Ovary (tissue), 9 donors: Measurements from ENCODE around the gene LTN1. TPM values are rescaled to one million over a fixed set of nuclear protein-coding genes. Genes with fewer than 3 reads are reported as not detected.

Experiments used
- DNase-seq, 5 donors: peaks; one replicate each; pipeline ENCODE4 v3.0.0-alpha.2; 2019 to 2020
- H3K27ac ChIP-seq, 2 donors: fragments of 200-600 bp; one replicate each; pipeline versions ENCODE4 v1.5.1 to v1.8.0; 2019 to 2022
- H3K27me3 ChIP-seq: fragments of 200-600 bp; one replicate; pipeline ENCODE4 v1.8.0; 2022
- H3K36me3 ChIP-seq: fragments of 200-600 bp; sonication (generic); one replicate; pipeline ENCODE4 v1.5.1; 2019
- H3K4me1 ChIP-seq: one replicate; pipeline ENCODE4 v1.8.1; 2013; ENCODE audit warnings: mild to moderate bottlenecking, moderate library complexity; ENCODE audit not compliant: insufficient read depth
- H3K4me3 ChIP-seq: fragments of 200-600 bp; sonication (generic); one replicate; pipeline ENCODE4 v1.5.1; 2017
- H3K9me3 ChIP-seq, 2 donors: fragments of 200-600 bp in 1 of 2; sonication (generic) in 1 of 2; one replicate each; pipeline versions ENCODE4 v1.5.1 to v1.8.1; 2013 to 2019; ENCODE audit warnings: mild to moderate bottlenecking in 1 of 2, moderate library complexity in 1 of 2
- CTCF ChIP-seq, 3 donors: fragments of 450-650 bp in 2 of 3; fragments of 200-600 bp in 1 of 3; IDR thresholded peaks; one replicate each; pipeline versions ENCODE4 v1.5.1 to v1.8.0; 2016 to 2022; ENCODE audit warnings: antibody characterized with exemption in 3 of 3, mild to moderate bottlenecking in 1 of 3
- EP300 ChIP-seq: sonication (generic); formaldehyde crosslinking; IDR thresholded peaks from one replicate; pipeline ENCODE4 v1.6.1; 2017; ENCODE audit warnings: antibody characterized with exemption
- POLR2A ChIP-seq: fragments of 450-650 bp; IDR thresholded peaks from one replicate; pipeline ENCODE4 v1.6.1; 2017; ENCODE audit warnings: antibody characterized with exemption, mild to moderate bottlenecking, moderate library complexity
- WGBS, 3 donors: extraction: QIAGEN DNeasy Blood & Tissue Kit in 1 of 3; methylation state at CpG; one replicate each; pipeline versions ENCODE4 v1.1.5 to v1.1.7; 2013 to 2017; 5-methylcytosine and 5-hydroxymethylcytosine counted together
- intact Hi-C, 4 donors: fragments of 100-400 bp; cut with DNase I; formaldehyde crosslinking; loops; one replicate each; pipeline versions ENCODE4 v1.11.0 to v1.15.1; 2022 to 2023
- polyA plus RNA-seq, 2 donors: library from polyadenylated mRNA; stranded (reverse); fragments of 200-250 nt in 1 of 2; fragments of 350-450 nt in 1 of 2; fragmentation: Illumina TruSeq in 1 of 2; extraction: RNeasy Lipid Tissue Mini Kit (QIAGEN cat#74804) in 1 of 2; gene quantifications; one replicate each; pipeline ENCODE4 v1.2.3, GENCODE V29; 2013 to 2014
- total RNA-seq, 7 donors: library from RNA; depleted of rRNA in 2 of 7; stranded (reverse); fragments of >200 nt in 2 of 7; fragmentation: NEBNext Ultra II Directional in 3 of 7; extraction: Animal tissue kit (Norgen Biotek cat#: 25700) in 3 of 7; gene quantifications; one replicate each; pipeline versions ENCODE4 v1.1.0 to v1.2.4, GENCODE V29; 2016 to 2023
- donor health status: DM: no; HTN: no; CAD: no; lungs with moderate emphysema.
- donor health status: DM: no; HTN: no; CAD: no.
- donor health status: Bipolar disorder and iron deficiency.
- donor health status: DM: yes; HTN: yes; CAD: no.
- donor health status: DM: no; HTN: no; CAD: no.
- donor health status: DM: yes; HTN: yes; CAD: no.

LTN1 gene
- total and polyA plus RNA-seq, 9 donors = 6.3 to 24.5 (median 18.2) TPM

- intact Hi-C loops = no loop called here
- no peak for TF ChIP-seq POLR2A
- TF ChIP-seq CTCF (IDR thresholded peaks at IDR 0.05) = no peak
- TF ChIP-seq EP300 = no peak
- Histone ChIP-seq H3K36me3 (no peaks in the 10 kb centered on the region), H3K4me3 (no peak overlapping the region), H3K27me3 (no peaks in the 10 kb centered on the region), H3K9me3 (no peaks in the 10 kb centered on the region), H3K27ac (no peak overlapping the region), H3K4me1 (no peaks in the 10 kb centered on the region)
- no peak for DNase-seq
- WGBS, 3 donors = 95 to 97% (median 96%) methylated on average over 3 of the region's 3 CpGs
Observed at GRCh38 chr21:29008367-29008766, 15.7 kb upstream of the LTN1 start.

DNA sequence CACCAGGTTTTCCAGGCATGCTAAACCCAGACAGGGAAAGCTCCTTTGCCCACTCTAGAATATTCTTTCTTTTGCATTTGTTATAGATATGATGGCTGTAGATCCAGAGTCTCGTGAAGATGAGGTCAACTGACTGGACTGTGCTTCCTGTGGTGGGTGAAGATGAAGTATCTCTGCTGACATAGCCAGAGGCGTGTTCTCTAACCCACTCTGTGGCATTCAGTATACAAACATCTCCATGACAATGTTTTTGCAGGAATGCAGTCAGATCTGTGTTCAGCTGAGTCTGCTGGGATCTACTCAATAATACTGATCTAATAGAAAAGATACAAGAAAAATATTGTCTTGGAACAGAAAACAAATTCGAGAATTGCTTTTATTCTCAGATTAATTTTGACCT, 15.1 kb upstream of the LTN1 start:
- H3K9me3 ChIP-seq = no peaks in the 10 kb centered on the region
- no peak overlapping the region for H3K4me3 ChIP-seq
- no peaks in the 10 kb centered on the region for H3K27me3 ChIP-seq
- intact Hi-C loops = no loop called here
- DNase-seq = no peak
- no peak overlapping the region for H3K27ac ChIP-seq
- TF ChIP-seq POLR2A (no peak), EP300 (no peak), CTCF (IDR thresholded peaks at IDR 0.05) (no peak)
- WGBS, 3 donors = 80 to 93% (median 89%) methylated on average over 3 of the region's 3 CpGs
- no peaks in the 10 kb centered on the region for H3K4me1 ChIP-seq
- H3K36me3 ChIP-seq = no peaks in the 10 kb centered on the region

DNA sequence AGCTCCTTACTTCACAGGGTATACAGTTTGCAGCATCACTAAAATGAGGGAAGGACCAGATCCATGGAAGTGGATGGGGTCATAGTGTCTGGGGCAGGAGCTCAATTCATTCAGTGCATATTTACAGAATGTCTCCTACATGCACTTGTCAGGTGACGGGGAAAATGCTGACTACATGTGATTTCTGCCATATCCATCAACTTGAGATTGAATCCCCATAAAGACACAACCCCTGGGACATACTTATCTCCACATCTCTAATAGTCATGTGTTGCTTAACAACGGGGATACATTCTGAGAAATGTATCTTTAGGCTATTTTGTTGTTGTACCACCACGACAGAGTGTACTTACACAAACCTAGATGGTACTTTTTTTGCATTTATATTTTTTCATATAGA, 14.5 kb upstream of the LTN1 start:
- no peak for DNase-seq
- intact Hi-C loops = no loop called here
- Histone ChIP-seq H3K4me1 (no peaks in the 10 kb centered on the region), H3K27me3 (no peaks in the 10 kb centered on the region), H3K9me3 (no peaks in the 10 kb centered on the region), H3K4me3 (no peak overlapping the region), H3K36me3 (no peaks in the 10 kb centered on the region), H3K27ac (no peak overlapping the region)
- TF ChIP-seq POLR2A = no peak
- TF ChIP-seq CTCF (IDR thresholded peaks at IDR 0.05) = no peak
- TF ChIP-seq EP300 = no peak
- WGBS, 3 donors = 88 to 92% (median 91%) methylated on average over 3 of the region's 3 CpGs

GRCh38 chr21:29005696-29006095, 13.0 kb upstream of the LTN1 start:
- TF ChIP-seq EP300 = no peak
- TF ChIP-seq POLR2A = no peak
- TF ChIP-seq CTCF (IDR thresholded peaks at IDR 0.05) = no peak
- WGBS, 3 donors = 85 to 90% (median 87%) methylated on average over 6 of the region's 6 CpGs
- Histone ChIP-seq H3K27me3 (no peaks in the 10 kb centered on the region), H3K4me1 (no peaks in the 10 kb centered on the region), H3K36me3 (no peaks in the 10 kb centered on the region), H3K4me3 (no peak overlapping the region), H3K27ac (no peak overlapping the region), H3K9me3 (no peaks in the 10 kb centered on the region)
- intact Hi-C loops = no loop called here
- DNase-seq = no peak
